ENCODE results near the gene GALNT18. TPM values are rescaled to one million over a fixed set of nuclear protein-coding genes. Genes with fewer than 3 reads are reported as not detected.
A peak's percentile ranks its signal among the peaks of the same experiment; 100 is the strongest.

GALNT18 gene
- total RNA-seq, 2 donors from 2014 or later, result 2.4 to 2.5 TPM

DNA sequence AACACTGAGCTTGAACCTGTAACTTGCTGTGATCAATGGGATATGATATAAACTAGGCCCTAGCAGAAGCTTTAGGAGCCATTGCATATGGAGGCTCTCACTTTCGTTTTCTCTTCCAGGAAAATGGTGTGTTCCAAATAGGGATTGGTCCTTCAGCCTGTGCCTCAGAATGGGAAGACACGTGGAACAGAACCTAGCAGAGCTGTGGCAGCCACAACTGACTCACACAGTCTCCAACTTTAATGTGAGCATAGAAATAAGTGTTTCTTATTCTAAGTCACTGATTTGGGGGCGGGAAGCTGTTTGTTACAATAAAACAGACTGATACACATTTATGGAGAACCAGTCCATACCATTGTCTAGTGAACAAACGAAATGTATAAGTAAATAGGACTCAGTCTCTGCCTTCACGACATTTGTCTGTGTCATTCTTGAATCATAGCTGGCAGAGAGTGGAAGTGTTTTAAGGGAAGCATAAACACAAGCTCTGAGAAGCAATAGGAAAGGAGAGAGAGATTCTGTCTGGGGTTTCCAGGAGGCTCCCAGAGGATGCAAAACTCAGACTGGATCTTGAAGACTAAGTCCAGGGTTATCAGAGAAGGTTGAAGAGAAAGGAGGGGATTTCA lies 97.3 kb downstream of the GALNT18 start:
- DNase-seq (no peak), ATAC-seq (replicated peaks in 1 of 2) (no peak)
- peaks cover 23% of the 10 kb centered on the region for H3K4me1 Mint-ChIP-seq (ENCODE audit: low read depth)
- H3K36me3 Mint-ChIP-seq (ENCODE audit: insufficient read depth in 2 of 2), result no peaks in the 10 kb centered on the region
- no peak overlapping the region for H3K27ac Mint-ChIP-seq
- H3K27me3 Mint-ChIP-seq (ENCODE audit: low read depth), result peaks cover 11% of the 10 kb centered on the region
- H3K4me3 Mint-ChIP-seq, result no peak overlapping the region
- no peaks in the 10 kb centered on the region for H3K9me3 Mint-ChIP-seq

DNA sequence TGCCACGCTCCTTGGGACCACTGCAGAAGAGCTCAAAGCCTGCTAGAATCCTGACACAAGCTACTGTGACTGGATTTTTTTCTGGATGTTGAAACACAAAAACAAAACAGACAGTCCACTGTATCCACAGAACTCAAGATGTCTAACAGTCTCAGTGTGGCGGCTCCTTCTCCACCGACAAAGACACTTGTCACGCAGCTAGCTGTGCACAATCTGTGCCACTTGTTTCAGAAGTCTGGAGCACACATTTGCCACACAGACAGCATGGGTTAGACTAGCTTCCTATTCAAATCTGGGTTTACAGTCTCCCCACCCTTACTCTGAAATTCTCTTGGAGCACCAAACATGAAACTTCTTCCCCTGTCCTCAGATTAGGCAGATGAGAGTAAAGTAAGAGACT lies 99.2 kb downstream of the GALNT18 start:
- Mint-ChIP-seq H3K9me3 (no peaks in the 10 kb centered on the region), H3K27ac (no peak overlapping the region), H3K4me1 (ENCODE audit: low read depth) (peaks cover 23% of the 10 kb centered on the region), H3K36me3 (ENCODE audit: insufficient read depth in 2 of 2) (no peaks in the 10 kb centered on the region), H3K27me3 (ENCODE audit: low read depth) (peaks cover 11% of the 10 kb centered on the region), H3K4me3 (no peak overlapping the region)
- DNase-seq (no peak), ATAC-seq (replicated peaks in 1 of 2) (no peak)

DNA sequence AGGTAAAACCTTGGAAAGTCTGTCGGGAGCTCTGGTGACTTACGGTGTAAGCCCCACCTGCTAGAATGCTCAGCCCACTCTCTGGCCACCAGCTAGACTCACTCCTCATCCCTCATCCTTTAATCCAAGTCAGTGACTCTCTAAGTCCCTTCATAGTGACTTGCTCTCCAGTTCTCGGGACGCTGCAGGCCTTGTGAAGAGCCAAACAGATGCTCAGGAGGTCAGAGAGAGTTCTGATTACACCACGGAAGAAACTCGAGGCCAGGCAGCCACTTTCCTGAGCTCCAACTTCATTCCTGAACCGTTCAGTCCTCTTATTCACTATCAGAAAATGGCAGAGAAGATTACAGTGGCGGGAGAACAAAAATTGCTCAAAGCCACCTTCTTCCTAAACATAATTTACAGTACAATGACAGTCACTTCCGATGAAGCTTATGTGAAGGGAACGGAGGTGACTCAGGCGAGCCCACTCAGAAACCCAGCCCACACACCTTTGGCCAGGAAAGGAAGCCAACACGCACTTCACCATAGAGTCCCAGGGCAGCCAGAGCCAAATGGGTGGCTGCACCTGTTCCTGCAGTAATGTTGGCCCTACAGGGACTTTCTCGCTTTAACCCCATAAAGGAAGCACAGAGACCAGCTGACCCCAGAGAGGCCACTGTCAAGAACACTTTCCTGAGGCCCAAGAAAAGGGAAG lies 100.4 kb downstream of the GALNT18 start:
- Mint-ChIP-seq H3K4me1 (ENCODE audit: low read depth) (peaks cover 23% of the 10 kb centered on the region), H3K36me3 (ENCODE audit: insufficient read depth in 2 of 2) (no peaks in the 10 kb centered on the region), H3K9me3 (no peaks in the 10 kb centered on the region), H3K4me3 (peak overlapping the region in 1 of 2 donors; percentile 19), H3K27ac (peak overlapping the region; percentile 39), H3K27me3 (ENCODE audit: low read depth) (peaks cover 11% of the 10 kb centered on the region)
- peak; percentile 9 to 30 for DNase-seq
- ATAC-seq (replicated peaks in 1 of 2), result peak; percentile 78 to 79

DNA sequence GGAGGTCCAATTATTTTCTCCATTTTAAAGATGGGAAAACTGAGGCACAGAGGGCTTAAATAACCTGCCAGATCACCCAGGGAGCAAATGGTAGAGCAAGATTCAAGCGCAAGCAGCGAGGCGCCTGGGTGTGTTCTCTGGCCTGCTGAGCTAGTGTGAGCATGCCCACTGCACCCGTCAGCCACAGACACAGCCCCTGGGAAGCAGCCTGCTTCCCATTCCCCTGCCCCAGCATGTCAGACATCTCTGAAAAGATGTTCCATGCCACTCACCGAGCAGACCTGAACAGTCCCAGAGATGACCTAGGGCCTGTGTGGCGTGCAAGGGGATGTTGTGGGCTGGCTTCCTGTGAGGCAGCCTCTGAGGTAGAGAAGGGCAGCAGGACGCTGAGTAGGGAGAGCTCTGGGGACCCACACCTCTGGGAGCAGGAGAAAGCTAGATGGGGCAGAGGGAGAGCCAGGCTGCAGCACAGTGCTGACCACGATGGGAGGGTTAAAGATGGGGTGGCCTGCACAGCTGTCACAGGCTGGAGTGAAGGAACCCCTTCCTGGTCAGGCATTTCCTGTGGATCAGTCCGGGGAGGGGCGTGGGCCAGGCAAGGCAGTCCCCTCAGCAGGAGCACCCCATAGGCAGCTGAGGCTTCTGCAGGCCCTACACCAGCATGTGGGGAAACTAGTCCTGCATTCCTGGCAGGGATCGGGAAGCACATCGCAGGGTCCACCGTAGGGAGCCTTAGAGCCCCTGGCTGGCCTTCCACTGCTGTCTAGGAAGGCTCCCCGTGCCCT lies 101.4 kb downstream of the GALNT18 start:
- no peak overlapping the region for H3K27ac Mint-ChIP-seq
- H3K9me3 Mint-ChIP-seq, result no peaks in the 10 kb centered on the region
- no peaks in the 10 kb centered on the region for H3K36me3 Mint-ChIP-seq (ENCODE audit: insufficient read depth in 2 of 2)
- H3K4me3 Mint-ChIP-seq, result no peak overlapping the region
- peaks cover 11% of the 10 kb centered on the region for H3K27me3 Mint-ChIP-seq (ENCODE audit: low read depth)
- peaks cover 23% of the 10 kb centered on the region for H3K4me1 Mint-ChIP-seq (ENCODE audit: low read depth)
- ATAC-seq (replicated peaks in 1 of 2) (no peak), DNase-seq (no peak)

DNA sequence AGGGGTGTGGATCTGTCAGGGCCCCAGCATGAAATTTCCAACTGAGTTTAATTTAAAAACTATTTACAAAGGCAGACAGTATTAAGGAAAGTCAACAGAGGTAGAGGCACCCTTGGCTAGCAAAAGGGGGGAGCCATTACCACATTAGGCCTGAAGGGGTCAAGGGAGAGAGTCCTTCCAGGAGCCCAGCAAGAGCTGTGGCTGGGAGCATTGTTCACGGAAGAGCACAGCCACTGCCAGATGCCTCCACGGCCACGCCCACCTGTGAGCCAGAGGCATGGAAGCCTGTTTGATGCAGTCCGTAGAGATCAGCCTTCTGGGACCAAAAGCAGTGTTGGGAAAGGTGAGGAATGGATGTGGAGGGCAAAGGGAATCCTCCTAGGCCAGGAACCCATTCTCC lies 102.6 kb downstream of the GALNT18 start:
- H3K4me1 Mint-ChIP-seq (ENCODE audit: low read depth), result peaks cover 16% of the 10 kb centered on the region
- peaks cover under 1% of the 10 kb centered on the region for H3K27me3 Mint-ChIP-seq (ENCODE audit: low read depth)
- H3K27ac Mint-ChIP-seq, result no peak overlapping the region
- H3K36me3 Mint-ChIP-seq (ENCODE audit: insufficient read depth in 2 of 2), result no peaks in the 10 kb centered on the region
- H3K4me3 Mint-ChIP-seq, result no peak overlapping the region
- no peak for DNase-seq
- no peaks in the 10 kb centered on the region for H3K9me3 Mint-ChIP-seq
- ATAC-seq (replicated peaks in 1 of 2), result no peak

DNA sequence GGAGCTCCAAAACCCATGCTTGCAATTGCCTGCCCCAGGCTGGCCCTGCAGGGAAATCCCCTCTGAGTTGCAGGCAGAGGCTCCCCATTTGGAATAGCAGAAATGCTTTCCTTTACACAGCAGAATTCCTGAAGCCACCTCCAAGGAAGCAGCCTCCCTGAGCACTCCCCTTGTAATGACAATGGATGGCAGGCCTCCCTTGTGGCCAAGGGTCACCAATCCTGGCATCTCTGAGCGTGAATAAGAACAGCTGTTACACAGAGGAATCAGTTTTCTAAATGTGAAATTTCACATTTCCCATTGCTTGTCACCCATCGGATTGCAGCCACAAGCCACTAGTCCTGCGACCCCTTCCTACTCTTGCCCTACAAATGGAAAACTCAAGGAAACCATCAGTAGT lies 107.6 kb downstream of the GALNT18 start:
- Mint-ChIP-seq H3K27me3 (ENCODE audit: low read depth) (no peaks in the 10 kb centered on the region), H3K27ac (no peak overlapping the region), H3K36me3 (ENCODE audit: insufficient read depth in 2 of 2) (no peaks in the 10 kb centered on the region), H3K4me1 (ENCODE audit: low read depth) (no peaks in the 10 kb centered on the region), H3K9me3 (no peaks in the 10 kb centered on the region), H3K4me3 (no peak overlapping the region)
- ATAC-seq (replicated peaks in 1 of 2), result no peak
- DNase-seq, result no peak

DNA sequence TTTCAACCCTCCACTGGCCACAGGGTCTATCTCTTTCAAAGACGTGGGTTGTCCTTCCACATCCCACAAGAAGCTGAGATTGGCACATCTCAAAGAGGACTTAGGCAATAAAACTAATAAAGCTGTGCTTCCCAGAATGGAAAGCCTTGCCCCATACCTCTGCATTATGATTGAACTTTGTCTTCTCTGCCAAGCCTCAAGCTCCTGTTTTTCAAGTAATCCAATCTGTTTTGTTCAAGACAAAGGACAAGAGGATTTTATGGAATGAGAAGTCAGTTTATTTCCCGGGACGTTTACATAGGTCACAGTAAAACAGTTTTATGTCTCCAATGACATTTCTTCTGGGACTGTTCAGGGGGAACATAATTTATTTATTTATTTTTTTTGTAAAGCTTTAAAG lies 108.4 kb downstream of the GALNT18 start:
- no peaks in the 10 kb centered on the region for H3K36me3 Mint-ChIP-seq (ENCODE audit: insufficient read depth in 2 of 2)
- no peak for DNase-seq
- no peaks in the 10 kb centered on the region for H3K4me1 Mint-ChIP-seq (ENCODE audit: low read depth)

DNA sequence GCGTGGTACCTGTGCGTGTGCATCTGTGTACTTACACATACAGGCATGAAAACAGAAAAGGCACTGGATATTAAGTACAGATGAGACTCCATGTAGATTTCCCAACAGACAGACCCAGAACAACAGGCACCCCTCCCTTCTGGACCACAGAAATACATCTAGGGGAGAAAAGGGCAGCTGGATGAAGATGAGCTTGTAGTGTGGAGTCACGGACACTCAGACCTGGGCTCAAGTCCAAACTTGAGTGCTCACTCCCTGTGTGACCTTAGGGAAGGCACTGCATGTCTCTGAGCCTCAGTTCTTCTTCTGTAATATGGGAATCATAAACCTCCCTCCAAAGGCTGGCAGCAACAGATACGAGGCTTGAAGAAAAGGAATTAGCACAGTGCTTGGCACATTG lies 108.9 kb downstream of the GALNT18 start:
- Mint-ChIP-seq H3K36me3 (ENCODE audit: insufficient read depth in 2 of 2) (no peaks in the 10 kb centered on the region), H3K4me3 (no peak overlapping the region), H3K27ac (no peak overlapping the region), H3K9me3 (no peaks in the 10 kb centered on the region), H3K4me1 (ENCODE audit: low read depth) (no peaks in the 10 kb centered on the region), H3K27me3 (ENCODE audit: low read depth) (no peaks in the 10 kb centered on the region)
- no peak for DNase-seq
- ATAC-seq (replicated peaks in 1 of 2), result no peak

More for the DNA sequence above, 108.4 kb downstream of the GALNT18 start:
- no peak for ATAC-seq (replicated peaks in 1 of 2)
- no peaks in the 10 kb centered on the region for H3K27me3 Mint-ChIP-seq (ENCODE audit: low read depth)
- no peak overlapping the region for H3K4me3 Mint-ChIP-seq
- no peaks in the 10 kb centered on the region for H3K9me3 Mint-ChIP-seq
- no peak overlapping the region for H3K27ac Mint-ChIP-seq

DNA sequence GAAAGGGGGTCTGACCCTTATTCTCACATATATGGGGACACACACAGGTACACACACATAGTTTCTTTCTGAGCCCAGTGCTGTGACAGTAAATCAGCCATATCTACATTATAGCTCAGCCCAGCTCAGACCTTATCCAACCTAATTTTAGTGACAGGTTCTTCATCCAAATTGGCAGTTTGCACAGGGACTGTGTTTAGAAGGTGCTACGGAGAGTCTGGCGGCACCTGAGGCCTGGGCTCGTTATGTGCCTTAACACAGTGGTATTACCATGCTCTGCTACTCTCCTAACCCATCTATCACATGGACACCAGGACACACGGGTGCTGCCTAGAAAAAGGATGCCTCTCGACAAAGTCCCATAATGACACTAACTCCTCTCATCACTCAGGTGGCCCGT lies 109.3 kb downstream of the GALNT18 start:
- ATAC-seq (replicated peaks in 1 of 2) (no peak), DNase-seq (no peak)
- Mint-ChIP-seq H3K9me3 (no peaks in the 10 kb centered on the region), H3K4me1 (ENCODE audit: low read depth) (no peaks in the 10 kb centered on the region), H3K27me3 (ENCODE audit: low read depth) (no peaks in the 10 kb centered on the region), H3K27ac (no peak overlapping the region), H3K36me3 (ENCODE audit: insufficient read depth in 2 of 2) (no peaks in the 10 kb centered on the region), H3K4me3 (no peak overlapping the region)

DNA sequence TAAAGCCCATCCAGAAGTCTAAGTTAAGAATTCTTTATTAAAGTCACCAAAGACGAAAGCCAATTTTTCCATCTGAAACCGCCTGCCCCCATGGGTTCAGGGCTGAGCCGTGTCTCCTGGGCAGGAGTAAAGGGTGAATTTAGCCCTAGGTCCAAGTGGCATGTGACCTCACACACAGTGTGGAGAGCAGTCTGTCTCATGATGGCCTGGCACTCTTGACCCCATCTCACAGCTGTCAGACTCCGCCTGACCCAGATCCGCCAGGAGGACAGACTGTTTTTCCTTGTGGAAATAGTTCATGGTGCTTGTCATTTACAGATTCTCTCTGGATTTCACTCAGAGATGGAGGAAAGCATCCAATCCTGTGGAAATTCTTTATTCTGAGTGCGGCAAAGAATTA lies 109.7 kb downstream of the GALNT18 start:
- Mint-ChIP-seq H3K27ac (no peak overlapping the region), H3K36me3 (ENCODE audit: insufficient read depth in 2 of 2) (no peaks in the 10 kb centered on the region), H3K4me1 (ENCODE audit: low read depth) (no peaks in the 10 kb centered on the region), H3K9me3 (no peaks in the 10 kb centered on the region), H3K27me3 (ENCODE audit: low read depth) (no peaks in the 10 kb centered on the region), H3K4me3 (no peak overlapping the region)
- DNase-seq, result no peak
- ATAC-seq (replicated peaks in 1 of 2), result no peak

DNA sequence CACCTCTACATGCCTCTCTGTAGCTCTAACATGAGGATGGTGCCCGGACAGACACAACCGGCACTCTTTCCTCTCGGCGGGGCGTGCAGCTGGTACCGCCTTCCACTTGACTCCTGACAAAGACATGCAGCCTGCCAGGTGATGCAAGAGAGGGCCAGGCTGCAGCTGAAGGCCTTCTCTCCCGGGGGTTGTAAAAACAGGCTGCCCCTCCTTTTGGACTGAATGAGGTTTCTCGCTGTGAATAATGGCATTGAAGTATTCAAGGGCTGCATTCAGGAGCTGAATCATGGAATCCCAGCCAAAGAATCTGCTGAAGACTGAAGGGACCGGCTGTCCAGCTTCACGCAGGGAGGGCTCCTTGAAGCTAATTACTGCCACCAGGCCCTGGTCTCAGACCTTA lies 110.9 kb downstream of the GALNT18 start:
- Mint-ChIP-seq H3K9me3 (no peaks in the 10 kb centered on the region), H3K4me1 (ENCODE audit: low read depth) (no peaks in the 10 kb centered on the region), H3K4me3 (no peak overlapping the region), H3K27ac (no peak overlapping the region), H3K27me3 (ENCODE audit: low read depth) (no peaks in the 10 kb centered on the region), H3K36me3 (ENCODE audit: insufficient read depth in 2 of 2) (no peaks in the 10 kb centered on the region)
- DNase-seq, result no peak
- ATAC-seq (replicated peaks in 1 of 2), result no peak

DNA sequence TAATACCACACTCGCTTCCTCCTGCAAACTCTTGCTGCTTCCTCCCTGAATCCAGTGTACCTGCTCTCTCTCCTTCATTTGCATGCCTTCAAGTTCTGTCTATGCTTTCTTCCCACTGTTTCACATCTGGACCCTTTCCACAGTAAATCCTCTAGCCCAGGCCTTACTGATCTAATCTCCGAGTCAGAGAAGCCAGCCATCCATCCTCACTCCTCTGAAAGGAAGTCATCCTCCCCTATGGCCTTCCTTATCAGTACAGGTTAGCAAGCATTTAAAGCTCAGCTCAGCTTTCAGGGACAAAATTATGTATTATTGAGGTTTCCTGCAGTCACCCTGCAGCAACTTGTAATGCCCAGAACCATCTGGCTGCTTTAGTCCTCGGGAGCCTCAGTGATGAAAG lies 116.1 kb downstream of the GALNT18 start:
- no peak for ATAC-seq (replicated peaks in 1 of 2)

DNA sequence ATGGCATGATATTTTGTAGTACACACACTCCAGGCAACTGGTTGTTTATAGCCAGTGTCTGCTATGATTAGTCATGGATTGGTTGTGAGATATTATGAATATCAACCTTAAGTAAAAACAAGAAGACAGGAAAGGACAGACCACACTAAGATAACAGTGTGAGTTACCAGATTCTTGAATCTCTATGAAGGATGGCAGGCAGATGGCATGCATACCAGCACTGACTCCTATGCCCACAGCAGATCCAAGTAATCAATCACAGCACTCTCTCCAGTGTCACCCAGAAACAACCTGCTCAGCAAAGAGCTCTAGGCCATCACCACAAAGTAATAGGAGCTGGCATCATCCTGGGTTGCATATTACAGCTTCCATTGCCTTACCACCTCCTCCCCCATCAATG lies 116.6 kb downstream of the GALNT18 start:
- H3K27ac Mint-ChIP-seq, result no peak overlapping the region
- H3K27me3 Mint-ChIP-seq (ENCODE audit: low read depth), result peaks cover 8% of the 10 kb centered on the region
- no peaks in the 10 kb centered on the region for H3K4me1 Mint-ChIP-seq (ENCODE audit: low read depth)
- no peaks in the 10 kb centered on the region for H3K36me3 Mint-ChIP-seq (ENCODE audit: insufficient read depth in 2 of 2)
- DNase-seq, result no peak
- no peaks in the 10 kb centered on the region for H3K9me3 Mint-ChIP-seq
- ATAC-seq (replicated peaks in 1 of 2), result no peak
- H3K4me3 Mint-ChIP-seq, result no peak overlapping the region

More for the DNA sequence above, 116.1 kb downstream of the GALNT18 start:
- DNase-seq, result no peak
- H3K4me3 Mint-ChIP-seq, result no peak overlapping the region
- peaks cover 8% of the 10 kb centered on the region for H3K27me3 Mint-ChIP-seq (ENCODE audit: low read depth)
- H3K27ac Mint-ChIP-seq, result no peak overlapping the region
- H3K9me3 Mint-ChIP-seq, result no peaks in the 10 kb centered on the region
- H3K4me1 Mint-ChIP-seq (ENCODE audit: low read depth), result no peaks in the 10 kb centered on the region
- H3K36me3 Mint-ChIP-seq (ENCODE audit: insufficient read depth in 2 of 2), result no peaks in the 10 kb centered on the region

Data from activated T-cell treated with anti-CD3 and anti-CD28 coated beads, Interleukin-2, amount 50 U/mL, for 72 hours (primary cell).